Duodenal mucosa (tissue), 2 donors: ENCODE data around the gene OAF.

Source experiments
- H3K27ac ChIP-seq: one replicate; pipeline ENCODE4 v1.7.0; 2013; ENCODE audit warnings: low read depth, low read length
- H3K27me3 ChIP-seq, 2 donors: one replicate each; pipeline ENCODE4 v1.7.0; 2013; ENCODE audit warnings: low read length in 2 of 2, control low read depth in 1 of 2; ENCODE audit not compliant: insufficient read depth in 2 of 2, control insufficient read depth in 1 of 2
- H3K36me3 ChIP-seq, 2 donors: one replicate each; pipeline ENCODE4 v1.7.0; 2013; ENCODE audit warnings: low read length in 2 of 2, control low read depth in 1 of 2; ENCODE audit not compliant: insufficient read depth in 2 of 2, control insufficient read depth in 1 of 2
- H3K4me1 ChIP-seq, 2 donors: one replicate each; pipeline ENCODE4 v1.7.0; 2013; ENCODE audit warnings: low read length in 2 of 2, control low read depth in 1 of 2; ENCODE audit not compliant: insufficient read depth in 2 of 2, control insufficient read depth in 1 of 2
- H3K4me3 ChIP-seq, 2 donors: one replicate each; pipeline ENCODE4 v1.7.0; 2013; ENCODE audit warnings: low read length in 2 of 2, low read depth in 1 of 2
- H3K9ac ChIP-seq, 2 donors: one replicate each; pipeline ENCODE4 v1.7.0; 2013; ENCODE audit warnings: low read length in 2 of 2, low read depth in 1 of 2
- H3K9me3 ChIP-seq, 2 donors: one replicate each; pipeline ENCODE4 v1.7.0; 2013; ENCODE audit warnings: low read length in 2 of 2, control low read depth in 1 of 2; ENCODE audit not compliant: control insufficient read depth in 1 of 2

The OAF gene

GRCh38 chr11:120200677-120201076, 10.2 kb upstream of the OAF start:
- Histone ChIP-seq H3K27me3 (peaks cover 0 to 2% of the 10 kb centered on the region in 2 donors), H3K36me3 (no peaks in the 10 kb centered on the region), H3K4me3 (no peak overlapping the region), H3K4me1 (peaks cover 54 to 62% of the 10 kb centered on the region in 2 donors), H3K9me3 (no peaks in the 10 kb centered on the region), H3K9ac (no peak overlapping the region), H3K27ac (no peak overlapping the region)

- no peak overlapping the region for H3K9ac ChIP-seq
- H3K4me1 ChIP-seq: peaks cover 44 to 53% of the 10 kb centered on the region in 2 donors
- H3K9me3 ChIP-seq: no peaks in the 10 kb centered on the region
- H3K4me3 ChIP-seq: no peak overlapping the region
- H3K36me3 ChIP-seq: no peaks in the 10 kb centered on the region
- H3K27me3 ChIP-seq: peaks cover 0 to 2% of the 10 kb centered on the region in 2 donors
- H3K27ac ChIP-seq: no peak overlapping the region
These were observed 9.2 kb upstream of the OAF start for GRCh38 chr11:120201653-120202052.

- no peak overlapping the region for H3K27ac ChIP-seq
- H3K27me3 ChIP-seq: peaks cover 0 to 2% of the 10 kb centered on the region in 2 donors
- H3K9me3 ChIP-seq: no peaks in the 10 kb centered on the region
These were observed 7.2 kb upstream of the OAF start for GRCh38 chr11:120203626-120204025.

GRCh38 chr11:120205596-120206161, 5.2 kb upstream of the OAF start:
- H3K4me1 ChIP-seq: peaks cover 37 to 43% of the 10 kb centered on the region in 2 donors
- H3K9ac ChIP-seq: no peak overlapping the region
- no peaks in the 10 kb centered on the region for H3K9me3 ChIP-seq
- no peaks in the 10 kb centered on the region for H3K36me3 ChIP-seq
- H3K27me3 ChIP-seq: peaks cover 0 to 2% of the 10 kb centered on the region in 2 donors
- H3K4me3 ChIP-seq: no peak overlapping the region
- no peak overlapping the region for H3K27ac ChIP-seq

More at GRCh38 chr11:120203626-120204025, 7.2 kb upstream of the OAF start:
- no peaks in the 10 kb centered on the region for H3K36me3 ChIP-seq
- H3K4me1 ChIP-seq: peaks cover 41 to 48% of the 10 kb centered on the region in 2 donors
- no peak overlapping the region for H3K9ac ChIP-seq
- H3K4me3 ChIP-seq: no peak overlapping the region

GRCh38 chr11:120207512-120207911, 3.3 kb upstream of the OAF start:
- H3K9ac ChIP-seq: no peak overlapping the region

GRCh38 chr11:120208001-120208441, 2.8 kb upstream of the OAF start:
- peaks cover 30 to 32% of the 10 kb centered on the region in 2 donors for H3K4me1 ChIP-seq
- no peak overlapping the region for H3K9ac ChIP-seq
- peaks cover 0 to 2% of the 10 kb centered on the region in 2 donors for H3K27me3 ChIP-seq
- no peak overlapping the region for H3K27ac ChIP-seq
- H3K4me3 ChIP-seq: no peak overlapping the region
- H3K36me3 ChIP-seq: no peaks in the 10 kb centered on the region
- no peaks in the 10 kb centered on the region for H3K9me3 ChIP-seq

More at GRCh38 chr11:120207512-120207911, 3.3 kb upstream of the OAF start:
- Histone ChIP-seq H3K4me1 (peaks cover 25 to 27% of the 10 kb centered on the region in 2 donors), H3K27me3 (peaks cover 0 to 2% of the 10 kb centered on the region in 2 donors), H3K36me3 (no peaks in the 10 kb centered on the region), H3K27ac (no peak overlapping the region), H3K9me3 (no peaks in the 10 kb centered on the region), H3K4me3 (no peak overlapping the region)

- Histone ChIP-seq H3K4me3 (no peak overlapping the region), H3K27ac (no peak overlapping the region), H3K9me3 (no peaks in the 10 kb centered on the region), H3K27me3 (peaks cover 0 to 2% of the 10 kb centered on the region in 2 donors), H3K36me3 (no peaks in the 10 kb centered on the region), H3K4me1 (peaks cover 36 to 40% of the 10 kb centered on the region in 2 donors), H3K9ac (no peak overlapping the region)
These were observed 2.1 kb upstream of the OAF start for GRCh38 chr11:120208777-120209176.

GRCh38 chr11:120209746-120210625, 846 bp upstream of the OAF start:
- peak overlapping the region; percentile 73 to 90 for H3K9ac ChIP-seq
- peaks cover 36 to 41% of the 10 kb centered on the region in 2 donors for H3K4me1 ChIP-seq
- peak overlapping the region; percentile 85 to 92 for H3K4me3 ChIP-seq
- H3K27me3 ChIP-seq: no peaks in the 10 kb centered on the region
- peak overlapping the region; percentile 58 for H3K27ac ChIP-seq
- no peaks in the 10 kb centered on the region for H3K9me3 ChIP-seq
- H3K36me3 ChIP-seq: peaks cover 5 to 7% of the 10 kb centered on the region in 2 donors

GRCh38 chr11:120211522-120212258, 858 bp downstream of the OAF start:
- Histone ChIP-seq H3K9ac (peak overlapping the region; percentile 71 to 73), H3K9me3 (no peaks in the 10 kb centered on the region), H3K36me3 (peaks cover 5 to 7% of the 10 kb centered on the region in 2 donors), H3K27ac (peak overlapping the region; percentile 46), H3K4me1 (peaks cover 51 to 54% of the 10 kb centered on the region in 2 donors), H3K4me3 (peak overlapping the region; percentile 85 to 92), H3K27me3 (no peaks in the 10 kb centered on the region)
